Keratinocyte (primary cell): ENCODE measurements around the gene NBEAL2. TPM values are rescaled to one million over a fixed set of nuclear protein-coding genes. Genes with fewer than 3 reads are reported as not detected.

ENCODE experiments used
- DNase-seq: peaks from one replicate; pipeline ENCODE4 v3.0.0-alpha.2; 2011; ENCODE audit warnings: low read depth, missing footprints, low spot score
- FAIRE-seq: peaks from 2 replicates; lab custom pipeline; 2011; peaks lifted over from hg19 to GRCh38; lab: Jason Lieb, UNC
- H2AFZ ChIP-seq: 2 replicates; pipeline ENCODE4 v1.6.0; 2012; ENCODE audit warnings: low read length, control low read depth, inconsistent platforms; ENCODE audit not compliant: control insufficient read depth
- H3K27ac ChIP-seq: 2 replicates; pipeline ENCODE4 v1.5.1; 2011; ENCODE audit warnings: low read length; ENCODE audit not compliant: control insufficient read depth, insufficient read depth
- H3K27me3 ChIP-seq: 3 replicates; pipeline ENCODE4 v1.6.0; 2011; ENCODE audit warnings: low read length; ENCODE audit not compliant: control insufficient read depth, insufficient read depth; ENCODE audit errors: extremely low read depth
- H3K36me3 ChIP-seq, 2 experiments: 2 replicates in 1 of 2; 3 replicates in 1 of 2; pipeline ENCODE4 v1.5.1; 2011; ENCODE audit warnings: low read length in 2 of 2, mild to moderate bottlenecking in 1 of 2; ENCODE audit not compliant: control insufficient read depth in 2 of 2, insufficient read depth in 2 of 2; ENCODE audit errors: extremely low read depth in 1 of 2
- H3K4me1 ChIP-seq: 3 replicates; pipeline ENCODE4 v1.5.1; 2011; ENCODE audit warnings: low read length; ENCODE audit not compliant: control insufficient read depth, insufficient read depth; ENCODE audit errors: extremely low read depth
- H3K4me2 ChIP-seq: 3 replicates; pipeline ENCODE4 v1.6.0; 2011; ENCODE audit warnings: low read depth, low read length; ENCODE audit not compliant: control insufficient read depth, insufficient read depth; ENCODE audit errors: extremely low read depth
- H3K4me3 ChIP-seq, 3 experiments: fragments of 200-600 bp in 1 of 3; sonication (generic) in 1 of 3; 2 replicates in 2 of 3; 3 replicates in 1 of 3; pipeline ENCODE4 v1.5.1; 2011 to 2016; ENCODE audit warnings: low read length in 3 of 3, mild to moderate bottlenecking in 3 of 3, control low read depth in 2 of 3, inconsistent platforms in 1 of 3, low read depth in 1 of 3, mixed read lengths in 1 of 3, mixed run types in 1 of 3, moderate library complexity in 1 of 3; ENCODE audit not compliant: control insufficient read depth in 2 of 3, insufficient read depth in 2 of 3; ENCODE audit errors: extremely low read depth in 1 of 3
- H3K79me2 ChIP-seq: 2 replicates; pipeline ENCODE4 v1.6.0; 2012; ENCODE audit warnings: low read length; ENCODE audit not compliant: control insufficient read depth, insufficient read depth
- H3K9ac ChIP-seq: 3 replicates; pipeline ENCODE4 v1.6.0; 2011; ENCODE audit warnings: low read length; ENCODE audit not compliant: control insufficient read depth, insufficient read depth; ENCODE audit errors: extremely low read depth
- H3K9me1 ChIP-seq: 3 replicates; pipeline ENCODE4 v1.6.0; 2011; ENCODE audit warnings: low read length; ENCODE audit not compliant: control insufficient read depth, insufficient read depth; ENCODE audit errors: extremely low read depth
- H3K9me3 ChIP-seq: 2 replicates; pipeline ENCODE4 v1.5.1; 2012; ENCODE audit warnings: low read depth, low read length; ENCODE audit not compliant: control insufficient read depth
- H4K20me1 ChIP-seq: 3 replicates; pipeline ENCODE4 v1.6.0; 2011; ENCODE audit warnings: low read length; ENCODE audit not compliant: control insufficient read depth, insufficient read depth; ENCODE audit errors: extremely low read depth
- CTCF ChIP-seq, 3 experiments: IDR thresholded peaks in 1 of 3; conservative IDR thresholded peaks in 1 of 3; optimal IDR thresholded peaks in 1 of 3; 2 replicates in 2 of 3; 3 replicates in 1 of 3; pipeline versions ENCODE3 to v1.5.1; 2011; ENCODE audit warnings: low read length in 3 of 3, mild to moderate bottlenecking in 3 of 3, moderate library complexity in 2 of 3, control low read depth in 1 of 3, inconsistent platforms in 1 of 3; ENCODE audit not compliant: insufficient read depth in 2 of 3; ENCODE audit errors: extremely low read depth in 1 of 3
- EZH2 ChIP-seq: IDR thresholded peaks from one replicate; pipeline ENCODE4 v1.6.1; 2012; ENCODE audit warnings: inconsistent platforms, mild to moderate bottlenecking, low read length, moderate library complexity
- dilution Hi-C: fragments of 300-500 bp; cut with MboI; formaldehyde crosslinking; loops from one replicate; pipeline ENCODE4 v1.7.0; 2020; ENCODE audit warnings: low sequenced_read_pairs; ENCODE audit not compliant: extremely low pct_ligation_motif_present
- polyA plus RNA-seq, 5 experiments: library from polyadenylated mRNA; depleted of rRNA in 3 of 5; stranded (reverse) in 3 of 5; stranded (forward) in 1 of 5; unstranded in 1 of 5; fragments of >200 nt; gene quantifications; 1 replicate in 1 of 5; 2 replicates in 3 of 5; 3 replicates in 1 of 5; pipeline versions ENCODE4 v1.2.1 to v1.2.3, GENCODE V29; 2011 to 2012; ENCODE audit warnings: missing spikeins in 2 of 5, low read depth in 1 of 5, low replicate concordance in 1 of 5

Gene NBEAL2
- polyA plus RNA-seq, 1 donor (not counting 4 experiments of a cell fraction or from before 2014, with no cell fraction given): 22.8 TPM

GRCh38 chr3:46935989-46936558 lies 43.4 kb upstream of the NBEAL2 start:
- TF ChIP-seq CTCF (optimal IDR thresholded peaks at IDR 0.05 in 1 of 3, IDR thresholded peaks at IDR 0.05 in 1 of 3, conservative IDR thresholded peaks at IDR 0.05 in 1 of 3; ENCODE audit: extremely low read depth in 1 of 3, insufficient read depth in 2 of 3, low read length in 3 of 3): no peak
- no peak for TF ChIP-seq EZH2
- peak overlapping the region; percentile 86 for H3K4me2 ChIP-seq
- no peaks in the 10 kb centered on the region for H3K27me3 ChIP-seq
- DNase-seq: no peak
- no peak overlapping the region for H3K4me3 ChIP-seq
- H3K27ac ChIP-seq: peak overlapping the region; percentile 97
- peaks cover 21 to 41% of the 10 kb centered on the region in 2 experiments for H3K36me3 ChIP-seq
- no peaks in the 10 kb centered on the region for H3K9me3 ChIP-seq
- dilution Hi-C loops: no loop called here
- FAIRE-seq: peak; percentile 20
- peaks cover 8% of the 10 kb centered on the region for H3K9me1 ChIP-seq
- H3K4me1 ChIP-seq: peaks cover 53% of the 10 kb centered on the region
- peaks cover 60% of the 10 kb centered on the region for H3K79me2 ChIP-seq
- H3K9ac ChIP-seq: peak overlapping the region; percentile 11
- no peaks in the 10 kb centered on the region for H4K20me1 ChIP-seq
- H2AFZ ChIP-seq: no peak overlapping the region

- H2AFZ ChIP-seq: no peak overlapping the region
- H3K4me3 ChIP-seq: no peak overlapping the region
- dilution Hi-C loops: no loop called here
- FAIRE-seq (no peak), DNase-seq (no peak)
- H3K27me3 ChIP-seq: no peaks in the 10 kb centered on the region
- peaks cover 57% of the 10 kb centered on the region for H3K79me2 ChIP-seq
- H3K9me3 ChIP-seq: no peaks in the 10 kb centered on the region
- H3K36me3 ChIP-seq: peaks cover 21 to 37% of the 10 kb centered on the region in 2 experiments
- peak overlapping the region; percentile 10 for H3K27ac ChIP-seq
- H4K20me1 ChIP-seq: no peaks in the 10 kb centered on the region
- no peak for TF ChIP-seq CTCF (optimal IDR thresholded peaks at IDR 0.05 in 1 of 3, IDR thresholded peaks at IDR 0.05 in 1 of 3, conservative IDR thresholded peaks at IDR 0.05 in 1 of 3; ENCODE audit: extremely low read depth in 1 of 3, insufficient read depth in 2 of 3, low read length in 3 of 3)
- no peak for TF ChIP-seq EZH2
- peaks cover 47% of the 10 kb centered on the region for H3K4me1 ChIP-seq
- H3K9me1 ChIP-seq: peaks cover 1% of the 10 kb centered on the region
- no peak overlapping the region for H3K9ac ChIP-seq
- no peak overlapping the region for H3K4me2 ChIP-seq
Measured at GRCh38 chr3:46936733-46937250, 42.7 kb upstream of the NBEAL2 start.
